Upper lobe of right lung (tissue), 1 donor: Measurements from ENCODE around the gene GABARAPL2. TPM values are rescaled to one million over a fixed set of nuclear protein-coding genes. Genes with fewer than 3 reads are reported as not detected.

Source experiments
- ATAC-seq: fragments of 200-7000 bp; cut with Tn5 transposase; one replicate; pipeline ENCODE4 v1.9.1; 2020; ENCODE audit warnings: mild to moderate bottlenecking, moderate library complexity
- DNase-seq: peaks from one replicate; pipeline ENCODE4 v3.0.0-alpha.2; 2020
- H3K27ac ChIP-seq: fragments of 200-600 bp; one replicate; pipeline ENCODE4 v1.8.0; 2022
- H3K27me3 ChIP-seq: fragments of 200-600 bp; one replicate; pipeline ENCODE4 v1.8.0; 2022; ENCODE audit warnings: mild to moderate bottlenecking
- H3K36me3 ChIP-seq: fragments of 200-600 bp; one replicate; pipeline ENCODE4 v1.8.0; 2022
- H3K4me1 ChIP-seq: fragments of 200-600 bp; one replicate; pipeline ENCODE4 v1.8.0; 2022
- H3K4me3 ChIP-seq: fragments of 200-600 bp; one replicate; pipeline ENCODE4 v1.8.0; 2022; ENCODE audit warnings: mild to moderate bottlenecking
- H3K9me3 ChIP-seq: fragments of 200-600 bp; one replicate; pipeline ENCODE4 v1.8.0; 2022
- intact Hi-C: fragments of 100-400 bp; cut with DNase I; formaldehyde crosslinking; loops from one replicate; pipeline ENCODE4 v1.11.0; 2022
- total RNA-seq: library from RNA; stranded (reverse); fragmentation: NEBNext Ultra II Directional; extraction: Animal tissue kit (Norgen Biotek cat#: 25700); gene quantifications from one replicate; pipeline ENCODE4 v1.2.1, GENCODE V29; 2021
- TF ChIP-seq, protein P1 (sequence below): fragments of 200-600 bp; IDR thresholded peaks from one replicate; pipeline ENCODE4 v1.8.0; 2022; ENCODE audit warnings: antibody characterized with exemption
- donor health status: DM: no; HTN: yes; CAD: no; lungs with severe emphysema.

Gene GABARAPL2
- total RNA-seq, 1 donor from 2014 or later, result 109 TPM

DNA sequence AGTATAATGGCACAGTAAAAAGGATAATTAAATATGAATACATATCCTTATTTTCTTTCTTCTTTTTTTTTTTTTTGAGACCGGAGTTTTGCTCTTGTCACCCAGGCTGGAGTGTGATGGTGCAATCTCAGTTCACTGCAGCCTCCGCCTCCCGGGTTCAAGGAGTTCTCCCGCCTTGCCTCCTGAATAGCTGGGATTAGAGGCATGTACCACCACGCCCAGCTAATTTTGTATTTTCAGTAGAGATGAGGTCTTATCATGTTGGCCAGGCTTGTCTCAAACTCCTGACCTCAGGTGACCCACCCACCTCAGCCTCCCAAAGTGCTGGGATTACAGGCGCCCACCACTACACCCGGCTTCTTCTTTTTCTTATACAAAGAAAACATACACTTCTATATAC, 12.0 kb downstream of the GABARAPL2 start:
- DNase-seq (no peak), ATAC-seq (no peak)
- intact Hi-C loops, result no loop called here
- TF ChIP-seq, protein P1, sequence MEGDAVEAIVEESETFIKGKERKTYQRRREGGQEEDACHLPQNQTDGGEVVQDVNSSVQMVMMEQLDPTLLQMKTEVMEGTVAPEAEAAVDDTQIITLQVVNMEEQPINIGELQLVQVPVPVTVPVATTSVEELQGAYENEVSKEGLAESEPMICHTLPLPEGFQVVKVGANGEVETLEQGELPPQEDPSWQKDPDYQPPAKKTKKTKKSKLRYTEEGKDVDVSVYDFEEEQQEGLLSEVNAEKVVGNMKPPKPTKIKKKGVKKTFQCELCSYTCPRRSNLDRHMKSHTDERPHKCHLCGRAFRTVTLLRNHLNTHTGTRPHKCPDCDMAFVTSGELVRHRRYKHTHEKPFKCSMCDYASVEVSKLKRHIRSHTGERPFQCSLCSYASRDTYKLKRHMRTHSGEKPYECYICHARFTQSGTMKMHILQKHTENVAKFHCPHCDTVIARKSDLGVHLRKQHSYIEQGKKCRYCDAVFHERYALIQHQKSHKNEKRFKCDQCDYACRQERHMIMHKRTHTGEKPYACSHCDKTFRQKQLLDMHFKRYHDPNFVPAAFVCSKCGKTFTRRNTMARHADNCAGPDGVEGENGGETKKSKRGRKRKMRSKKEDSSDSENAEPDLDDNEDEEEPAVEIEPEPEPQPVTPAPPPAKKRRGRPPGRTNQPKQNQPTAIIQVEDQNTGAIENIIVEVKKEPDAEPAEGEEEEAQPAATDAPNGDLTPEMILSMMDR, result no peak
- no peak overlapping the region for H3K27ac ChIP-seq
- no peaks in the 10 kb centered on the region for H3K27me3 ChIP-seq
- no peak overlapping the region for H3K4me3 ChIP-seq
- H3K9me3 ChIP-seq, result no peaks in the 10 kb centered on the region
- peaks cover 72% of the 10 kb centered on the region for H3K36me3 ChIP-seq
- peaks cover 5% of the 10 kb centered on the region for H3K4me1 ChIP-seq

DNA sequence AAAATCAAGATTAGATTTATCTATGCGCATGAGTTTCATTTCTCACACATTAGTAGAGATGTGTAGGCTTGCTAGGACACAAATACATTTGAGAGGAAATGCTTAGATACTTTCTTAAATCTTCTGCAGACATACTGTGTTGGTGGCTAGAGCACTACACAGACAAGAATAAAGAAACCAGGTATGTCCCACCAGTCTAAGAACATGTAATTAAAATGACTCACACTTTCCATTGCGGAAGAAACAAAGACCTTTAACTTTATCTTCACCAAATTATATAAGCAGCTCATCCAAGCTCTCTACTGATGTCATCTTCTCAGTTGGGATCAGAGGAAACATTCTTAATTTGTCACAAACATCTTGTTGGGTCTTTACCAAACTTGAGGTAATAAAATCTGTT, 12.5 kb downstream of the GABARAPL2 start:
- Histone ChIP-seq H3K36me3 (peaks cover 67% of the 10 kb centered on the region), H3K9me3 (no peaks in the 10 kb centered on the region), H3K27ac (no peak overlapping the region), H3K27me3 (no peaks in the 10 kb centered on the region), H3K4me1 (peaks cover 5% of the 10 kb centered on the region), H3K4me3 (no peak overlapping the region)
- DNase-seq (no peak), ATAC-seq (no peak)
- intact Hi-C loops, result no loop called here
- TF ChIP-seq, protein P1, result no peak

DNA sequence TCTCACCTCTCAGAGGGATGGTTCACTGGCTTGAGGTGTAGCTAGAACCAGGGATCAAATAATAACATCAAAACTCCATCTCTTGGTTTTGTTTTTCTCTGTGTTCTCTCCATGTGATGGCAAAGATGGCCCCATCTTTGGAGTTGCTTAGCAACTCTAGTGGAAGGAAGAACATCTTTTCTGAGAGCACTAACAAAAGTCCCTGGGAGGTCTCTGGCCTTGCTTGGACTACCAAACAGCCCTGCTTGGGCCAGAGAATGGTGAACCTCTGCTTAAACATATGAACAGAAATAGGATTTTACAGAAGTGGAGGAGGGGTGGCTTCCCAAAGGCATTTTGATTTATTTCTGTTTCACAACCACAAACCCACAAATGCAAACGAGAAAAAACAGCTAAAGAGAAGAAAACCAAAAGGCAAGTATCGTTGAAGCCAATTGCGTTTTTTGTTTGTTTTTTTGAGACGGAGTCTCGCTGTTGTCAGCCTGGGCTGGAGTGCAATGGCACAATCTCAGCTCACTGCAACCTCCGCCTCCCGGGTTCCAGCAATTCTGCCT, 13.2 kb downstream of the GABARAPL2 start:
- intact Hi-C loops, result no loop called here
- ATAC-seq, result no peak
- peaks cover 60% of the 10 kb centered on the region for H3K36me3 ChIP-seq

DNA sequence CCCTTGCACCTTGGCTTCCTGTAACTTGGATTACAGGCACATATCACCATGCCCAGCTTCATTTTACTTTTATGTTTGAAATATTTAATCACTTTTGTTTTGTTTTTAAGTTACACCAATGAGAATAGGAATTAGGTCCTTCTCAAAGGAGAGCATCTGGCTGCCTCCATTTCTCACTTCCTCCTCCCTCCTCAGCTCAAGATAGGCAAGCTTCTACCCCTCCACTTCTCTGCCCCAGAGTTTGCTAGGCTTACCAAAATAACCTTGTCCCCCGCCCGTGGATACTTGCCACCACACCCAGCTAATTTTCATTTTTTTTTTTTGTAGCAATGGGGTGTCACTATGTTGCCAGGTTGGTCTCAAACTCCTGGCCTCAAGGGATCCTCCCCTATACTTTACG, 17.9 kb downstream of the GABARAPL2 start:
- H3K27me3 ChIP-seq, result no peaks in the 10 kb centered on the region
- ATAC-seq, result no peak

More for the DNA sequence above, 13.2 kb downstream of the GABARAPL2 start:
- no peak overlapping the region for H3K4me3 ChIP-seq
- H3K27ac ChIP-seq, result no peak overlapping the region
- no peaks in the 10 kb centered on the region for H3K27me3 ChIP-seq
- no peak for DNase-seq
- H3K4me1 ChIP-seq, result peaks cover 5% of the 10 kb centered on the region
- no peaks in the 10 kb centered on the region for H3K9me3 ChIP-seq
- TF ChIP-seq, protein P1, result no peak

DNA sequence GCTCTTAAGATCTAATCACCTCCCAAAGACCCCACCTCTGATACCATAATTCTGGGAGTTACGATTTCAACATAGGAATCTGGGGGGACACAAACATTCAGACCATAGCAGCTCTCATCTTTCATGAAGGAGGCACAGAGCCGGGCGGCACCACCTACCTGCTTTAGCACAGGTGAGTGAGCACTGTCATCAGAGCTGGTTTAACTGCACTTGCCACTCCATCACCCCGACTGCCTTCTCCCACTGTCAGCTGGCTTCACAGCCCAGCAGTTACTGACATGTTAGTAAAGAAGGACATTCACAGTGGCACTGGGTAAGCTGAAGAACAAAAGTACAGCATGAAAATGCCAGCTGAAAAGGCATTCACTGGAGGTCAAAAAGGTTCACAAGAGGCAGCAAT, 22.5 kb downstream of the GABARAPL2 start:
- intact Hi-C loops, result no loop called here

More for the DNA sequence above, 17.9 kb downstream of the GABARAPL2 start:
- H3K27ac ChIP-seq, result no peak overlapping the region
- H3K4me3 ChIP-seq, result no peak overlapping the region
- H3K36me3 ChIP-seq, result peaks cover 13% of the 10 kb centered on the region
- TF ChIP-seq, protein P1, result no peak
- no peaks in the 10 kb centered on the region for H3K9me3 ChIP-seq
- H3K4me1 ChIP-seq, result no peaks in the 10 kb centered on the region
- intact Hi-C loops, result no loop called here
- no peak for DNase-seq

More for the DNA sequence above, 22.5 kb downstream of the GABARAPL2 start:
- Histone ChIP-seq H3K9me3 (no peaks in the 10 kb centered on the region), H3K27me3 (no peaks in the 10 kb centered on the region), H3K4me3 (no peak overlapping the region), H3K27ac (no peak overlapping the region), H3K36me3 (no peaks in the 10 kb centered on the region), H3K4me1 (peaks cover 4% of the 10 kb centered on the region)
- ATAC-seq (no peak), DNase-seq (no peak)
- TF ChIP-seq, protein P1, result no peak
